NCI-H82 (cell line): ENCODE data around the gene EHBP1.
A peak's percentile ranks its signal among the peaks of the same experiment; 100 is the strongest.
"Not testable (repeated sequence)": the region's sequence is repeated elsewhere in the genome, so short reads cannot be mapped to it uniquely, and the experiment has no call there.

Source experiments
- DNase-seq: peaks from one replicate; lab custom pipeline; 2025; lab: John Stamatoyannopoulos, UW

The EHBP1 gene

GRCh38 chr2:62736899-62737559, 31.5 kb downstream of the EHBP1 start:
- DNase-seq = no peak

GRCh38 chr2:62738981-62739936, 33.7 kb downstream of the EHBP1 start:
- no peak for DNase-seq

GRCh38 chr2:62740221-62740620, 34.7 kb downstream of the EHBP1 start:
- DNase-seq = no peak

- no peak for DNase-seq
Observed at GRCh38 chr2:62741127-62741526, 35.6 kb downstream of the EHBP1 start.

GRCh38 chr2:62741954-62742722, 36.6 kb downstream of the EHBP1 start:
- no peak for DNase-seq

- DNase-seq = no peak
Observed at GRCh38 chr2:62743506-62743905, 38.0 kb downstream of the EHBP1 start.

- DNase-seq = no peak
Observed at GRCh38 chr2:62744603-62745002, 39.1 kb downstream of the EHBP1 start.

- DNase-seq = no peak
Observed at GRCh38 chr2:62745891-62746481, 40.5 kb downstream of the EHBP1 start.

GRCh38 chr2:62747169-62747568, 41.7 kb downstream of the EHBP1 start:
- no peak for DNase-seq

GRCh38 chr2:62747876-62748275, 42.4 kb downstream of the EHBP1 start:
- DNase-seq = no peak

- DNase-seq = not testable (repeated sequence)
Observed at GRCh38 chr2:62749111-62749510, 43.6 kb downstream of the EHBP1 start.

- DNase-seq = no peak
Observed at GRCh38 chr2:62757029-62757428, 51.5 kb downstream of the EHBP1 start.

GRCh38 chr2:62760026-62760425, 54.5 kb downstream of the EHBP1 start:
- DNase-seq = no peak

- no peak for DNase-seq
Observed at GRCh38 chr2:62760555-62760954, 55.0 kb downstream of the EHBP1 start.

GRCh38 chr2:62765619-62766376, 60.3 kb downstream of the EHBP1 start:
- DNase-seq = no peak

- no peak for DNase-seq
Observed at GRCh38 chr2:62768615-62769014, 63.1 kb downstream of the EHBP1 start.

- no peak for DNase-seq
Observed at GRCh38 chr2:62770629-62771028, 65.1 kb downstream of the EHBP1 start.

- DNase-seq = peak; percentile 68
Observed at GRCh38 chr2:62774555-62775366, 69.2 kb downstream of the EHBP1 start.

GRCh38 chr2:62775367-62775668, 69.8 kb downstream of the EHBP1 start:
- DNase-seq = no peak

GRCh38 chr2:62783679-62784078, 78.2 kb downstream of the EHBP1 start:
- DNase-seq = no peak

GRCh38 chr2:62784341-62784740, 78.8 kb downstream of the EHBP1 start:
- DNase-seq = no peak
